D721Med (cell line): ENCODE data around the gene IGFALS.

ENCODE experiments used
- DNase-seq: peaks from one replicate; pipeline ENCODE4 v3.0.0; 2011; ENCODE audit warnings: low spot score; ENCODE audit not compliant: insufficient read length
- FAIRE-seq: peaks from 2 replicates; lab custom pipeline; 2011; peaks lifted over from hg19 to GRCh38; lab: Jason Lieb, UNC
- TF ChIP-seq, protein P1 (sequence below): IDR thresholded peaks from 2 replicates; pipeline ENCODE4 v1.5.1; 2012; ENCODE audit warnings: mild to moderate bottlenecking, control low read depth; ENCODE audit not compliant: insufficient read depth; ENCODE audit errors: missing control alignments

The IGFALS gene

DNA sequence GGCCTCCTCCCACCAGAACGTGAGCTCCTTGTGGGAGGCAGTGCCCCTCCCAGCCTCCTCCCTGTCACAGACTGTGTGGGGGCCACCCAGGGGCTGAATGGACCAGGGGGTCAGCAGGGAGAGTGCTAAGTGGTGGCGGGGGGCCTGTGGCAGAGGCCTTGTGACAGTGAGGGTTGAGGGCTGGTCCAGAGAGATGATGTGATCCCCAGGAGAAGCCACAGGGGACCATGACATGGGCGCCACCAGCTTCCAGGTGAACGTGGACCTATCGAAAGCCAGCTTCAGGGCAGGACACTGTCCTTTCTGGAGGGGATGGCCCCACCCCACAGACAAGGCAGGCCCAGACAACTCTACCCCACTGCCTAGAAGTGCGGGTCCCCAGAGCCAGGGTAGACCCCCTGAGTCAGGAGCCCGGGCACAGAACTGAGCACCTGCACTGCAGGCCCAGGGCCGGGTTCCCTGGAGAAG, 14.2 kb downstream of the IGFALS start:
- no peak for FAIRE-seq
- TF ChIP-seq, protein P1, sequence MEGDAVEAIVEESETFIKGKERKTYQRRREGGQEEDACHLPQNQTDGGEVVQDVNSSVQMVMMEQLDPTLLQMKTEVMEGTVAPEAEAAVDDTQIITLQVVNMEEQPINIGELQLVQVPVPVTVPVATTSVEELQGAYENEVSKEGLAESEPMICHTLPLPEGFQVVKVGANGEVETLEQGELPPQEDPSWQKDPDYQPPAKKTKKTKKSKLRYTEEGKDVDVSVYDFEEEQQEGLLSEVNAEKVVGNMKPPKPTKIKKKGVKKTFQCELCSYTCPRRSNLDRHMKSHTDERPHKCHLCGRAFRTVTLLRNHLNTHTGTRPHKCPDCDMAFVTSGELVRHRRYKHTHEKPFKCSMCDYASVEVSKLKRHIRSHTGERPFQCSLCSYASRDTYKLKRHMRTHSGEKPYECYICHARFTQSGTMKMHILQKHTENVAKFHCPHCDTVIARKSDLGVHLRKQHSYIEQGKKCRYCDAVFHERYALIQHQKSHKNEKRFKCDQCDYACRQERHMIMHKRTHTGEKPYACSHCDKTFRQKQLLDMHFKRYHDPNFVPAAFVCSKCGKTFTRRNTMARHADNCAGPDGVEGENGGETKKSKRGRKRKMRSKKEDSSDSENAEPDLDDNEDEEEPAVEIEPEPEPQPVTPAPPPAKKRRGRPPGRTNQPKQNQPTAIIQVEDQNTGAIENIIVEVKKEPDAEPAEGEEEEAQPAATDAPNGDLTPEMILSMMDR: no peak

GRCh38 chr16:1778200-1779179, 15.0 kb downstream of the IGFALS start:
- no peak for FAIRE-seq
- TF ChIP-seq, protein P1: no peak
- DNase-seq: no peak

More for the DNA sequence above, 14.2 kb downstream of the IGFALS start:
- DNase-seq: no peak

DNA sequence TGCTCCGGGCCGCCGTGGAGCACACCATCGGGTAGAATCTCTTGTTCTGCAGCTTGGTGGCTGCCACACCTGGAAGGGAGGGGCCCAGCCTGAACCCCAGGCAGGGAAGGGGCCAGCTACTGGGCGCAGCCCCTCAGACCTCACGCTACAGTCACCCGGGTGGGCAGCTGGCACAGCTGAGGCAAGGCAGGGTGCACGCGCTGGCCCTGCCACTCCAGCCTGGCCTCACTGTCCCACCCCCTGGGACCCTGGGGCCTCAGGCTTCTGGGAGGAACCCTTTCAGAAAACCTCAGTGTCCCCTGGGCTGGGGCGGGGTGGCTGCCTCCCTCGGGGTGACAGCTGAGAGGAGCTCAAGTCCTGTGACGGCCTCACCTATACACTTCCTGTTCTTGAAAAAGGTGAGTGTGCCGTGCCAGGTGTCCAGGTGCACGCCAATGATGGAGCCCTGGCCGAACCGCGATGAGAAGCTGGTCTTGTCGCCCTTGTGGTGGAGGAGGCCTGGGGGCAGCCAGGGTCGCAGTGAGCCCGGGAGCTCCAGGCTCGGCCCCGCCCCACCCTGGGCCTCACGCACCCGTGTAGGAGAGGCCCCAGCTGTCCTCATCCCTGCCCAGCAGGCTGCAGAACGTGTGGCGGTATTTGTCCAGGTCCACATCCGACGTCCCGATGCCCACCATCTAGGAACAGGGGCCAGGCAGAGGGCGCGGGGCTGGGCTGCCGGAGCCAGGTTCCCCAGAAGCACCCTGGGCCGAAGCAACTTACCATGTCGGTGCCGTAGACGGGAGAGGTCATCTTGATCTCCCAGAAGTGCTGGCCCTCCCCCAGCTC, 15.9 kb downstream of the IGFALS start:
- TF ChIP-seq, protein P1: no peak

GRCh38 chr16:1776991-1777374, 16.5 kb downstream of the IGFALS start:
- TF ChIP-seq, protein P1: no peak
- no peak for FAIRE-seq
- DNase-seq: no peak

More for the DNA sequence above, 15.9 kb downstream of the IGFALS start:
- DNase-seq: no peak
- FAIRE-seq: no peak

- DNase-seq (no peak), FAIRE-seq (no peak)
- TF ChIP-seq, protein P1: no peak
Measured at GRCh38 chr16:1776672-1776955, 16.9 kb downstream of the IGFALS start.

DNA sequence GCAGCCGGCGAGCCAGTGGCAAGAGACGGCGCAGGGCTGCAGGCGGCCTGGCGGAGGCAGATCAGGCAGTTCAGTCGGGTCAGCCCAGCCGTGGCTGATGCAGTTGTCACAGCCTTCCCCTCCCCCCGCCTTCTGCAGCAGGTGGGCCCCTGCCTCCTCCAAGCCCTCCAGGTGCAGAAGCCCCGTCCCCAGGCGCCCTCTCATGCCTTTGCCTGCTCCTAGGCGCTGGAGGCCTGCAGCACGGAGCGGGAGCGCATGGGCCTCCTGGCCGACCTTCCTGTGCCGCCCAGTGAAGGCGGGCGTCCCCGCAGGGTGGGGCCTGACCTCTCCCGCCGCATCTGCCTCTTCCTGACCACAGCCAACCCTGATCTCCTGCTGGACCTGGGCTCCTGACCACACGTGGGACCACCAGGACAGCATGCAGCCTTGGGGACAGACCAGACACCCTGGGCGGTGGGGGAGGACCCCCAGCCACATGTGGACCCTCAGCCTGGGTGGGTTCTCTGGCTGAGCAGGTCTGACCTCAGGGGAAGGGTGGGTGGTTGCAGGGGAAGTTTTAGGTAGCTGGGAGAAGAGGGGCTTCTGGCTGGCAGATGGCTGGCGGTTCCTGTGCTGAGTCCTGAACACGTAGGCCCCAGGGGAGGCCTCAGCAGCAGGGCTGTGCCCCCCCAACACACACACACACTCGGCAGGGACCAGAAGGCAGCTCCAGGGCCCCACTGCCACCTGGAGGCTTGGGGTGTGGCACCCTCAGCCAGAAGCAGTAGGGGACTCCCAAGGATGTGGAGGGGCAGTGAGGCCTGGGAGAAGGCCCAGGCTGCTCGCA, 17.4 kb downstream of the IGFALS start:
- no peak for FAIRE-seq

More for the DNA sequence above, 17.4 kb downstream of the IGFALS start:
- no peak for DNase-seq
- TF ChIP-seq, protein P1: no peak
